Adrenal gland (tissue), 12 donors: Measurements from ENCODE around the gene ZNF579. TPM values are rescaled to one million over a fixed set of nuclear protein-coding genes. Genes with fewer than 3 reads are reported as not detected.

ENCODE experiments used
- DNase-seq, 7 donors: peaks; one replicate each; pipeline ENCODE4 v3.0.0-alpha.2; 2019 to 2020
- H3K27ac ChIP-seq, 5 donors: fragments of 200-600 bp; sonication (generic) in 4 of 5; 1 replicate in 3 of 5; 2 replicates in 2 of 5; pipeline versions ENCODE4 v1.5.1 to v1.8.0; 2016 to 2020; ENCODE audit warnings: mild to moderate bottlenecking in 1 of 5
- H3K27me3 ChIP-seq: fragments of 200-600 bp; 2 replicates; pipeline ENCODE4 v1.8.0; 2021
- H3K36me3 ChIP-seq, 2 donors: fragments of 200-600 bp; replicated peaks in 1 of 2; 1 replicate in 1 of 2; 2 replicates in 1 of 2; pipeline versions ENCODE4 v1.5.1 to v1.8.0; 2018 to 2022
- H3K4me1 ChIP-seq, 2 donors: fragments of 200-600 bp; replicated peaks in 1 of 2; 1 replicate in 1 of 2; 2 replicates in 1 of 2; pipeline versions ENCODE4 v1.5.1 to v1.8.0; 2018 to 2021
- H3K4me3 ChIP-seq, 4 donors: fragments of 200-600 bp; sonication (generic) in 3 of 4; one replicate each; pipeline ENCODE4 v1.5.1; 2016 to 2018
- H3K9me3 ChIP-seq, 3 donors: fragments of 200-600 bp; sonication (generic) in 1 of 3; replicated peaks in 1 of 3; 1 replicate in 2 of 3; 2 replicates in 1 of 3; pipeline versions ENCODE4 v1.5.1 to v1.8.0; 2016 to 2021
- POLR2A ChIP-seq, 2 donors: fragments of 450-650 bp; IDR thresholded peaks; one replicate each; pipeline ENCODE4 v1.6.1; 2017; ENCODE audit warnings: antibody characterized with exemption in 2 of 2, mild to moderate bottlenecking in 2 of 2, moderate library complexity in 1 of 2
- WGBS, 4 donors: extraction: QIAGEN DNeasy Blood & Tissue Kit in 2 of 4; methylation state at CpG; one replicate each; pipeline versions ENCODE4 v1.1.5 to v1.1.7; 2013 to 2017; 5-methylcytosine and 5-hydroxymethylcytosine counted together
- intact Hi-C, 2 donors: fragments of 100-400 bp; cut with DNase I; formaldehyde crosslinking; loops; one replicate each; pipeline versions ENCODE4 v1.14.1 to v1.15.0; 2022 to 2023
- polyA plus RNA-seq, 3 donors: library from polyadenylated mRNA; stranded (reverse); fragments of 200-250 nt in 2 of 3; fragments of 350-450 nt in 1 of 3; fragmentation: Illumina TruSeq in 1 of 3; extraction: RNeasy Lipid Tissue Mini Kit (QIAGEN cat#74804) in 1 of 3; gene quantifications; one replicate each; pipeline ENCODE4 v1.2.3, GENCODE V29; 2013 to 2014
- total RNA-seq, 9 donors: library from RNA; depleted of rRNA in 4 of 9; stranded (reverse); fragments of >200 nt in 4 of 9; fragments of 120-200 nt in 1 of 9; fragmentation: NEBNext Ultra II Directional in 1 of 9; extraction: Animal tissue kit (Norgen Biotek cat#: 25700) in 1 of 9; gene quantifications; one replicate each; pipeline versions ENCODE4 v1.1.0 to v1.2.4, GENCODE V29; 2013 to 2023
- TF ChIP-seq, protein P1 (sequence below), 6 experiments: fragments of 450-650 bp in 4 of 6; fragments of 200-600 bp in 2 of 6; sonication (generic) in 1 of 6; IDR thresholded peaks; 1 replicate in 5 of 6; 2 replicates in 1 of 6; pipeline versions ENCODE4 v1.5.1 to v1.8.0; 2016 to 2021; ENCODE audit warnings: antibody characterized with exemption in 6 of 6, mild to moderate bottlenecking in 2 of 6, moderate library complexity in 1 of 6
- donor health status: healthy with polysubstance abuse.
- donor health status: Bipolar disorder and iron deficiency.
- donor health status: DM: yes; HTN: yes; CAD: no.
- donor health status: DM: no; HTN: no; CAD: no.
- donor health status: DM: no; HTN: no; CAD: no.
- donor health status: DM: yes; HTN: yes; CAD: no.

ZNF579 gene
- total and polyA plus RNA-seq, 12 donors, result 2.1 to 27.1 (median 8.4) TPM

DNA sequence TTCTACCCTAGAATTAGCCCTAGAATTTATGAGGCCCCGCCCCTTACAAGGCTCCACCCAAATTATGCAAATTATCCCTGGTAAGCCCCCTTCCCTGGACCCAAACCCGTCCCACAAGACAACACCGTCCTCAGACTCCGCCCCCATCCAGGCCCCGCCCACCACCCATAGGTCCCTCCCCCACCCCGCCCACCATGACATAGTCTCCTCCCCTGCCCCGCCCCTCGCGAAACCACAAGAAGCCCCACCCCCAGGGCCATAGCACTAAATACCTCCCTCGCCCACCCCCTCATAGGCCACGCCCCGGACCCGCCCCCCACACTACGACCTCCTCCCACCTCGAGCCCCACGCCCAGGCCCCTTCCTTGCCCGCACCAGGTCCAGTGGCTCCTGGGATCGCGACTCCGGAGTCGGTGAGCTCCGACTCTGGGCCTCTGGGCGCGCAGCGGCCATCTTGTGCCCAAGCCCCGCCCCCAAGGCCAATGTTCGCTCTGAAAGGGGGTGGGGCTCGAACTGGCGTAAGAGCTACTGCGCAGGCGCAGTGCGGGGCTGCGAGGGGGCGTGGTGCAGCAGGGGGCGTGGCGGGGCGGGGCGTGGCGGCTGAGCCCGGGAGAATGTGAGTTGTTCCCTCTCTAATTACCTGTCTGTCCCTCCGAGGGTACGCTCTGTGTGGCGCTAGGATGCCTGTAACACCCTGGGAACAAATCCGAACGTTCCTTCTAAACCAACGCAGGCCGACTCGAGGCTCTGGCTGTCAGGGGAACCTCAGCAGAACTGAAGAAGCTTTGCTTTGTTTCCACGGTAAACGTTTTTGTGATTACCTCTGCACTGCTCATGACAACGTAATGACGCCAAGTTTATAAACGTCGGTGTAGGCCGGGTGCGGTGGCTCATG lies 43.7 kb upstream of the ZNF579 start, which contains the start of gene ZNF784:
TSS of gene ZNF784 (minus strand) at position 458 of the 895 bp plus-strand sequence. CDS start at position 453, 5 bp downstream.
- Histone ChIP-seq H3K9me3 (no peaks in the 10 kb centered on the region), H3K4me3 (peak within 1 kb of the TSS in 3 of 4 donors; percentile 61 to 97 (median 64)), H3K27ac (peak within 1 kb of the TSS; percentile 91 to 98 (median 95)), H3K36me3 (peaks cover 0 to 12% of the 10 kb centered on the region in 2 donors), H3K4me1 (peaks cover 0 to 25% of the 10 kb centered on the region in 2 donors), H3K27me3 (no peaks in the 10 kb centered on the region)
- TF ChIP-seq POLR2A (IDR thresholded peaks at IDR 0.05), result peak in 1 of 2 donors; percentile 39
- TF ChIP-seq, protein P1, sequence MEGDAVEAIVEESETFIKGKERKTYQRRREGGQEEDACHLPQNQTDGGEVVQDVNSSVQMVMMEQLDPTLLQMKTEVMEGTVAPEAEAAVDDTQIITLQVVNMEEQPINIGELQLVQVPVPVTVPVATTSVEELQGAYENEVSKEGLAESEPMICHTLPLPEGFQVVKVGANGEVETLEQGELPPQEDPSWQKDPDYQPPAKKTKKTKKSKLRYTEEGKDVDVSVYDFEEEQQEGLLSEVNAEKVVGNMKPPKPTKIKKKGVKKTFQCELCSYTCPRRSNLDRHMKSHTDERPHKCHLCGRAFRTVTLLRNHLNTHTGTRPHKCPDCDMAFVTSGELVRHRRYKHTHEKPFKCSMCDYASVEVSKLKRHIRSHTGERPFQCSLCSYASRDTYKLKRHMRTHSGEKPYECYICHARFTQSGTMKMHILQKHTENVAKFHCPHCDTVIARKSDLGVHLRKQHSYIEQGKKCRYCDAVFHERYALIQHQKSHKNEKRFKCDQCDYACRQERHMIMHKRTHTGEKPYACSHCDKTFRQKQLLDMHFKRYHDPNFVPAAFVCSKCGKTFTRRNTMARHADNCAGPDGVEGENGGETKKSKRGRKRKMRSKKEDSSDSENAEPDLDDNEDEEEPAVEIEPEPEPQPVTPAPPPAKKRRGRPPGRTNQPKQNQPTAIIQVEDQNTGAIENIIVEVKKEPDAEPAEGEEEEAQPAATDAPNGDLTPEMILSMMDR (IDR thresholded peaks at IDR 0.05), result no peak
- intact Hi-C loops, result no loop called here
- DNase-seq, result peak; percentile 91 to 95 (median 94)
- 0 to 1% (median 1%) methylated on average over 16 to 56 of the region's 56 CpGs for WGBS, 4 donors

DNA sequence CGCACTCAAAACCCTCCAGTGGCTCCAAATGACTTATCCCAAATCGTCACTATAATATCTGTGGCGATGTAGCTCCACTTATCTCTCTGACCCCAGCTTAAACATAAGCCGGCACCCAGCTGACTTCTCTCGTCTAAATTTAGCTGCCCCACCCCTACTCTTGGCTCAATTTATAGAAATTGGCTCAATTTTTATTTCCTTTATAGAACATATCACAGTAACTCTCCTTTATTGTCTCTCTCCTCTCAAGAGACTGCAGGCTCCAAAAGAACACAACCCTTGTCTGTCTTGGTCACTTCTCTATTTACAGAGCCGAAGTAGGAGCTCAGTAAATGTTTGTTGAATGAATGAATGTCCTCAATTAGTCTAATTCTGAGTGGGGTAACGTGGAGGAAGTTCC lies 42.9 kb upstream of the ZNF579 start:
- intact Hi-C loops, result no loop called here
- Histone ChIP-seq H3K27me3 (no peaks in the 10 kb centered on the region), H3K4me1 (peaks cover 0 to 28% of the 10 kb centered on the region in 2 donors), H3K27ac (peak overlapping the region; percentile 27 to 98 (median 92)), H3K36me3 (peaks cover 0 to 12% of the 10 kb centered on the region in 2 donors), H3K4me3 (peak overlapping the region in 1 of 4 donors; percentile 64), H3K9me3 (no peaks in the 10 kb centered on the region)
- TF ChIP-seq POLR2A (IDR thresholded peaks at IDR 0.05), result no peak
- TF ChIP-seq, protein P1 (IDR thresholded peaks at IDR 0.05), result no peak
- DNase-seq, result no peak
- 61 to 69% (median 67%) methylated on average over 7 of the region's 7 CpGs for WGBS, 4 donors

DNA sequence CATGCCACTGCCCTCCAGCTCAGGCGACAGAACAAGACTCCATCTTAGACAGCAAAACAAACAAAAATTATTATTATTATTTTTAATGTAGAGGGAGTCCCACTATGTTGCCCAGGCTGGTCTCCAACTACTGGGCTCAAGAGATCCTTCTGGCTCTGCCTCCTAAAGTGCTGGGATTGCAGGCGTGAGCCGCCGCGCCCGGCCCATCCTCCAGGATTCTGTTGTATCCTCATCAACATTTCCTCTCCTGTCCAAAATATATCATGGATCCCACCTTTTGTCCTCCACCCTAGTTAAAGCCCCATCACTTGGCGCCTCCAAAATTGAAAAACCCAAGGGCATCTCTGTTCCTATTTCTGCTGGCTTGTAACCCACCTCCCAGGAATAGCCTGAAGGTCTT lies 42.5 kb upstream of the ZNF579 start:
- no peaks in the 10 kb centered on the region for H3K27me3 ChIP-seq
- no peak overlapping the region for H3K4me3 ChIP-seq
- peak in 1 of 7 donors; percentile 53 for DNase-seq
- intact Hi-C loops, result no loop called here
- peaks cover 0 to 28% of the 10 kb centered on the region in 2 donors for H3K4me1 ChIP-seq
- peaks cover 0 to 12% of the 10 kb centered on the region in 2 donors for H3K36me3 ChIP-seq
- TF ChIP-seq POLR2A (IDR thresholded peaks at IDR 0.05), result no peak
- TF ChIP-seq, protein P1 (IDR thresholded peaks at IDR 0.05), result no peak
- H3K27ac ChIP-seq, result peak overlapping the region in 3 of 5 donors; percentile 1 to 98 (median 18)
- WGBS, 4 donors, result 91 to 96% (median 94%) methylated on average over 7 of the region's 7 CpGs
- no peaks in the 10 kb centered on the region for H3K9me3 ChIP-seq

DNA sequence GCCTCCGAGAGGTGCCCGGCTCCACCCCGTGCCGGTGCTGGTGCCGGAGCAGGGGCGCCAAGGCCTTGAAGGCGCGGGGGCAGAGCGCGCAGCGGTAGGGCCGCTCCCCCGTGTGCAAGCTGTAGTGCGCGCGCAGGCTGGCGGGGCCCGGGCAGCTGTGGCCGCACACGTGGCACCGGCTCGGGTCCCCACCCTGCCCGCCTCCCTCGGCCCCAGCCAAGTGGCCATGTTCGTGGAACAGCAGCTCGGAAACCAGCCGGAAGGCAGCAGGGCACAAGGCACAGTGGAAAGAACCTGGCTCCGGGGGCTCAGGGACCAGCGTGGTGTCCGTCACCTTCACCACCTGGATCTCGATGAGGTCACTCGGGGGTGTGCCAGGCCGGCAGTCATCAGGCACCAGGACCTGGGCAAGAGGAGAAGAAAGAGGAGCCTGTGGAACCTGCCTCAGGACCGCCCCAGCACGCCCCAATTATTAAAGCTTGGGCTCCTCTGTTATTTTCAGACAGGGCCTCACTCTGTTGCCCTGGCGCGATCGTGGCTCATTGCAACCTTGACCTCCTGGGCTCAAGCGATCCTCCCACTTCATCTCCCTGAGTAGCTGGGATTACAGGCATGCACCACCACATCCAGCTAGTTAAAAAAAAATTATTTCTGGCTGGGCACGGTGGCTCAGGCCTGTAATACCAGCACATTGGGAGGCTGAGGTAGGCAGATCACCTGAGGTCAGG lies 41.8 kb upstream of the ZNF579 start:
- Histone ChIP-seq H3K27me3 (no peaks in the 10 kb centered on the region), H3K9me3 (no peaks in the 10 kb centered on the region), H3K4me3 (no peak overlapping the region), H3K27ac (peak overlapping the region in 3 of 5 donors; percentile 1 to 51 (median 18)), H3K4me1 (peaks cover 0 to 28% of the 10 kb centered on the region in 2 donors), H3K36me3 (peaks cover 0 to 17% of the 10 kb centered on the region in 2 donors)
- intact Hi-C loops, result no loop called here
- WGBS, 4 donors, result 57 to 81% (median 78%) methylated on average over 13 to 40 of the region's 40 CpGs
- peak; percentile 38 to 69 (median 57) for DNase-seq
- TF ChIP-seq, protein P1 (IDR thresholded peaks at IDR 0.05), result no peak
- no peak for TF ChIP-seq POLR2A (IDR thresholded peaks at IDR 0.05)
